Prostate gland (tissue), 2 donors: Measurements from ENCODE around the gene FLVCR1.

ENCODE experiments used
- CTCF ChIP-seq, 4 experiments: fragments of 200-600 bp in 2 of 4; fragments of 450-650 bp in 2 of 4; sonication (generic) in 2 of 4; IDR thresholded peaks; 1 replicate in 3 of 4; 2 replicates in 1 of 4; pipeline ENCODE4 v1.5.1; 2016 to 2019; ENCODE audit warnings: antibody characterized with exemption in 4 of 4, mild to moderate bottlenecking in 2 of 4, moderate library complexity in 2 of 4
- POLR2A ChIP-seq: fragments of 450-650 bp; IDR thresholded peaks from one replicate; pipeline ENCODE4 v1.6.1; 2016; ENCODE audit warnings: antibody characterized with exemption, mild to moderate bottlenecking
- POLR2AphosphoS5 ChIP-seq: sonication (generic); formaldehyde crosslinking; IDR thresholded peaks from one replicate; pipeline ENCODE4 v1.6.1; 2017; ENCODE audit warnings: antibody characterized with exemption

- TF ChIP-seq POLR2AphosphoS5 (no peak), POLR2A (no peak), CTCF (IDR thresholded peaks at IDR 0.05) (no peak)
Observed at GRCh38 chr1:212902054-212902453, 44.0 kb downstream of the FLVCR1 start.
